ENCODE data around the gene COQ9. TPM values are rescaled to one million over a fixed set of nuclear protein-coding genes. Genes with fewer than 3 reads are reported as not detected.

COQ9 gene
- total RNA-seq, 1 experiment from 2014 or later = 32.9 TPM

- no peaks in the 10 kb centered on the region for H3K27me3 ChIP-seq (ENCODE audit: insufficient read depth, low read length)
- peaks cover 28 to 58% of the 10 kb centered on the region in 2 experiments for H3K4me1 Mint-ChIP-seq
- H4K5ac ChIP-seq (ENCODE audit: insufficient read length, low read depth, low read length) = no peak overlapping the region
- H3K9ac ChIP-seq (ENCODE audit: extremely low read depth, insufficient read length, low read length) = no peak overlapping the region
- no CpG with 5 or more reads among the region's 6 CpGs for WGBS (ENCODE audit: extremely low coverage, insufficient read length, low lambda C conversion rate)
- peaks cover 5% of the 10 kb centered on the region for H3K79me1 ChIP-seq (ENCODE audit: insufficient read depth, low read depth, low read length, poor library complexity, severe bottlenecking)
- TF ChIP-seq, protein P1, sequence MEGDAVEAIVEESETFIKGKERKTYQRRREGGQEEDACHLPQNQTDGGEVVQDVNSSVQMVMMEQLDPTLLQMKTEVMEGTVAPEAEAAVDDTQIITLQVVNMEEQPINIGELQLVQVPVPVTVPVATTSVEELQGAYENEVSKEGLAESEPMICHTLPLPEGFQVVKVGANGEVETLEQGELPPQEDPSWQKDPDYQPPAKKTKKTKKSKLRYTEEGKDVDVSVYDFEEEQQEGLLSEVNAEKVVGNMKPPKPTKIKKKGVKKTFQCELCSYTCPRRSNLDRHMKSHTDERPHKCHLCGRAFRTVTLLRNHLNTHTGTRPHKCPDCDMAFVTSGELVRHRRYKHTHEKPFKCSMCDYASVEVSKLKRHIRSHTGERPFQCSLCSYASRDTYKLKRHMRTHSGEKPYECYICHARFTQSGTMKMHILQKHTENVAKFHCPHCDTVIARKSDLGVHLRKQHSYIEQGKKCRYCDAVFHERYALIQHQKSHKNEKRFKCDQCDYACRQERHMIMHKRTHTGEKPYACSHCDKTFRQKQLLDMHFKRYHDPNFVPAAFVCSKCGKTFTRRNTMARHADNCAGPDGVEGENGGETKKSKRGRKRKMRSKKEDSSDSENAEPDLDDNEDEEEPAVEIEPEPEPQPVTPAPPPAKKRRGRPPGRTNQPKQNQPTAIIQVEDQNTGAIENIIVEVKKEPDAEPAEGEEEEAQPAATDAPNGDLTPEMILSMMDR (conservative IDR thresholded peaks at IDR 0.05) = no peak
- H3K4ac ChIP-seq (ENCODE audit: low read depth, low read length) = no peak overlapping the region
- no peak overlapping the region for H4K91ac ChIP-seq (ENCODE audit: insufficient read length, low read depth, low read length)
- no peak overlapping the region; a peak in 1 of 7 replicates for H3K27ac Mint-ChIP-seq
- no peak overlapping the region for H2AK5ac ChIP-seq (ENCODE audit: insufficient read length, low read length)
- no peak overlapping the region for H2BK12ac ChIP-seq (ENCODE audit: insufficient read length, low read depth, low read length)
- H3K27me3 Mint-ChIP-seq (ENCODE audit: low read depth) = peaks cover 30% of the 10 kb centered on the region
- no peak overlapping the region for H3K4me2 ChIP-seq (ENCODE audit: insufficient read depth, insufficient read length, low read length)
- H2BK20ac ChIP-seq (ENCODE audit: low read depth, low read length, poor library complexity, severe bottlenecking) = no peak overlapping the region
- no peaks in the 10 kb centered on the region for H3K79me2 ChIP-seq (ENCODE audit: insufficient read depth, low read length)
- no peak overlapping the region for H4K8ac ChIP-seq (replicated peaks; ENCODE audit: insufficient read length, low read depth, low read length)
- H3K4me1 ChIP-seq (ENCODE audit: insufficient read depth, low read length) = peaks cover 3% of the 10 kb centered on the region; the same call in 1 of the 2 replicates
- no peak overlapping the region for H3K18ac ChIP-seq (ENCODE audit: insufficient read length, low read depth, low read length)
- no peak overlapping the region for H2BK5ac ChIP-seq (ENCODE audit: insufficient read length, low read length)
- no peak for DNase-seq
- H3K36me3 Mint-ChIP-seq (ENCODE audit: insufficient read depth in 1 of 3, low read depth in 3 of 3) = peaks cover 0 to 3% (median 2%) of the 10 kb centered on the region in 3 experiments; a peak in 2 of 7 replicates
- no peaks in the 10 kb centered on the region for H3K9me3 Mint-ChIP-seq
- no peak overlapping the region for H3K23ac ChIP-seq (ENCODE audit: insufficient read length, low read depth, low read length)
- H3T11ph ChIP-seq (ENCODE audit: low read length) = no peak overlapping the region
- H3K56ac ChIP-seq (ENCODE audit: insufficient read length, low read depth, low read length) = no peak overlapping the region
- H2AFZ ChIP-seq (ENCODE audit: low read length) = no peak overlapping the region
- no peak overlapping the region for H3K14ac ChIP-seq (ENCODE audit: insufficient read depth, low read length)
- no peak overlapping the region for H3K27ac ChIP-seq (ENCODE audit: insufficient read length, low read depth, low read length)
- H3K9me3 ChIP-seq (ENCODE audit: control insufficient read depth, low read depth, low read length) = no peaks in the 10 kb centered on the region
- no peak overlapping the region for H2BK120ac ChIP-seq (ENCODE audit: low read depth, low read length, poor library complexity, severe bottlenecking)
- H3K23me2 ChIP-seq (ENCODE audit: insufficient read length, low read depth, low read length, poor library complexity, severe bottlenecking) = peaks cover 15% of the 10 kb centered on the region
- H4K20me1 ChIP-seq (ENCODE audit: control insufficient read depth, insufficient read depth, insufficient read length) = no peaks in the 10 kb centered on the region
- H3K4me3 Mint-ChIP-seq = no peak overlapping the region
- no peak overlapping the region for H2BK15ac ChIP-seq (ENCODE audit: low read depth, low read length)
Observed at GRCh38 chr16:57480754-57481230, 33.5 kb downstream of the COQ9 start.

Measured in H9 (cell line).